Heart left ventricle (tissue), 13 donors: ENCODE data around the gene GGA2.
"Not testable (repeated sequence)": the region's sequence is repeated elsewhere in the genome, so short reads cannot be mapped to it uniquely, and the experiment has no call there.

Experiments
- POLR2A ChIP-seq, 2 donors: fragments of 450-650 bp; IDR thresholded peaks; one replicate each; pipeline ENCODE4 v1.6.1; 2017; ENCODE audit warnings: antibody characterized with exemption in 2 of 2, mild to moderate bottlenecking in 2 of 2, moderate library complexity in 2 of 2
- TF ChIP-seq, protein P1 (sequence below), 12 donors: fragments of 200-600 bp; sonication (generic) in 4 of 12; IDR thresholded peaks; one replicate each; pipeline versions ENCODE4 v1.5.0 to v1.8.0; 2018 to 2022; ENCODE audit warnings: antibody characterized with exemption in 12 of 12, mild to moderate bottlenecking in 5 of 12
- donor health status: ischemic (EF 13 %, LVEDD 7.1; RV severe dilation, severe dysfunction).
- donor health status: DM: no; HTN: yes; CAD: no.
- donor health status: DM: no; HTN: no; CAD: no.
- donor health status: ischemic (EF 25% LVEDD 6.9; RV normal size, moderate dysfunction).
- donor health status: ischemic (EF 25% LVEDD 5.7; RV mildly dilated, moderate dysfunction).
- donor health status: ischemic (EF 35%, LVEDD 5.7; RV mildly dilated, moderate dysfunction).
- donor health status: nonischemic (EF 11% LVEDD 7.7; RV severe dilation, severe dysfunction).
- donor health status: DM: yes; HTN: yes; CAD: no.
- donor health status: PGD.
- donor health status: ischemic (EF 29% LVEDD 5.4; RV normal size, mild dysfunction).
- donor health status: nonischemic (EF 23%, LVEDD 6.1; RV moderate dilation, normal function).

DNA sequence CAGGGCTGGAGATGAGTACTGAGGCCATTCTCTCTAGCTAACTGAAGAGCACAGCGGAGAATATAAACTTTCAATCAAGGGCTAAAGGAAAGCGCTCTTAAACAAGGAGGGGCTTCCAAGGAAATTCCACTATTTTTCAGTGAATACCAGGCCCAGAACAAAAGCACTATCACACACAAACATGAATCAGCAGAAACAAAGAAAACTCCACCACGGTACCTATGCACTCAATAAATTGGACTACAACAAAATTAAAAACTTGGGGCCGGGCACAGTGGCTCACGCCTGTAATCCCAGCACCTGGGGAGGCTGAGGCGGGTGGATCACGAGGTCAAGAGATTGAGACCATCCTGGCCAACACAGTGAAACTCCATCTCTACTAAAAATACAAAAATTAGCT is 72.8 kb downstream of the GGA2 start:
- TF ChIP-seq, protein P1, sequence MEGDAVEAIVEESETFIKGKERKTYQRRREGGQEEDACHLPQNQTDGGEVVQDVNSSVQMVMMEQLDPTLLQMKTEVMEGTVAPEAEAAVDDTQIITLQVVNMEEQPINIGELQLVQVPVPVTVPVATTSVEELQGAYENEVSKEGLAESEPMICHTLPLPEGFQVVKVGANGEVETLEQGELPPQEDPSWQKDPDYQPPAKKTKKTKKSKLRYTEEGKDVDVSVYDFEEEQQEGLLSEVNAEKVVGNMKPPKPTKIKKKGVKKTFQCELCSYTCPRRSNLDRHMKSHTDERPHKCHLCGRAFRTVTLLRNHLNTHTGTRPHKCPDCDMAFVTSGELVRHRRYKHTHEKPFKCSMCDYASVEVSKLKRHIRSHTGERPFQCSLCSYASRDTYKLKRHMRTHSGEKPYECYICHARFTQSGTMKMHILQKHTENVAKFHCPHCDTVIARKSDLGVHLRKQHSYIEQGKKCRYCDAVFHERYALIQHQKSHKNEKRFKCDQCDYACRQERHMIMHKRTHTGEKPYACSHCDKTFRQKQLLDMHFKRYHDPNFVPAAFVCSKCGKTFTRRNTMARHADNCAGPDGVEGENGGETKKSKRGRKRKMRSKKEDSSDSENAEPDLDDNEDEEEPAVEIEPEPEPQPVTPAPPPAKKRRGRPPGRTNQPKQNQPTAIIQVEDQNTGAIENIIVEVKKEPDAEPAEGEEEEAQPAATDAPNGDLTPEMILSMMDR (IDR thresholded peaks at IDR 0.05), result not testable (repeated sequence)
- not testable (repeated sequence) for TF ChIP-seq POLR2A (IDR thresholded peaks at IDR 0.05)
